Measurements from ENCODE around the gene FAM234B.

Gene FAM234B

GRCh38 chr12:13044002-13044905, at the start of gene FAM234B:
Gene FAM234B (plus strand): TSS chr12:13044381. CDS start chr12:13044404, 23 bp downstream.
- DNase-seq, result peak; percentile 35

- DNase-seq, result no peak
Measured at GRCh38 chr12:12995088-12995487, 49.1 kb upstream of the FAM234B start.

GRCh38 chr12:12996209-12996608, 48.0 kb upstream of the FAM234B start:
- DNase-seq, result no peak

GRCh38 chr12:12997156-12997555, 47.0 kb upstream of the FAM234B start:
- DNase-seq, result no peak

GRCh38 chr12:12997734-12998133, 46.4 kb upstream of the FAM234B start:
- no peak for DNase-seq

- DNase-seq, result no peak
Measured at GRCh38 chr12:12998248-12998647, 45.9 kb upstream of the FAM234B start.

- DNase-seq, result no peak
Measured at GRCh38 chr12:12999271-12999958, 44.8 kb upstream of the FAM234B start.

GRCh38 chr12:12999959-13000615, 44.1 kb upstream of the FAM234B start, which contains the start of gene HEBP1:
Gene HEBP1 (minus strand): TSS chr12:13000265. CDS start chr12:13000114, 151 bp downstream.
- DNase-seq, result peak; percentile 49

- DNase-seq, result no peak
Measured at GRCh38 chr12:13000616-13000924, 43.6 kb upstream of the FAM234B start.

- no peak for DNase-seq
Measured at GRCh38 chr12:13000925-13001774, 43.0 kb upstream of the FAM234B start.

GRCh38 chr12:13001775-13002040, 42.5 kb upstream of the FAM234B start:
- DNase-seq, result no peak

GRCh38 chr12:13002301-13003097, 41.7 kb upstream of the FAM234B start:
- DNase-seq, result no peak

GRCh38 chr12:13004361-13004760, 39.8 kb upstream of the FAM234B start:
- DNase-seq, result no peak

GRCh38 chr12:13004986-13005385, 39.2 kb upstream of the FAM234B start:
- no peak for DNase-seq

GRCh38 chr12:13005649-13006048, 38.5 kb upstream of the FAM234B start:
- no peak for DNase-seq

- DNase-seq, result no peak
Measured at GRCh38 chr12:13007496-13008233, 36.5 kb upstream of the FAM234B start.

- DNase-seq, result no peak
Measured at GRCh38 chr12:13008741-13009380, 35.3 kb upstream of the FAM234B start.

- no peak for DNase-seq
Measured at GRCh38 chr12:13011098-13011497, 33.1 kb upstream of the FAM234B start.

- DNase-seq, result no peak
Measured at GRCh38 chr12:13022851-13023271, 21.3 kb upstream of the FAM234B start.

- DNase-seq, result peak; percentile 4
Measured at GRCh38 chr12:13023811-13024530, 20.2 kb upstream of the FAM234B start.
